ENCODE measurements around the gene MYCN.

GRCh38 chr2:15940661-15941480, 521 bp downstream of the MYCN start:
- TF ChIP-seq CTCF (IDR thresholded peaks at IDR 0.05; ENCODE audit: poor library complexity): no peak
- TF ChIP-seq EZH2 (IDR thresholded peaks at IDR 0.05; ENCODE audit: borderline replicate concordance): peak; percentile 1
- no peak for TF ChIP-seq EZH2phosphoT487 (IDR thresholded peaks at IDR 0.05; ENCODE audit: low read depth, severe bottlenecking, unreplicated experiment)
